H9 (cell line): ENCODE data around the gene PITPNM2. TPM values are rescaled to one million over a fixed set of nuclear protein-coding genes. Genes with fewer than 3 reads are reported as not detected.

Source experiments
- DNase-seq: peaks from one replicate; pipeline ENCODE4 v3.0.0-alpha.2; 2017
- H2AFZ ChIP-seq: one replicate; pipeline ENCODE4 v1.6.1; 2013; ENCODE audit warnings: mild to moderate bottlenecking, low read length, control low read depth, moderate library complexity
- H2AK5ac ChIP-seq: 2 replicates; pipeline ENCODE4 v1.6.1; 2013; ENCODE audit warnings: low read length, control low read depth, mixed read lengths; ENCODE audit not compliant: insufficient read length
- H2BK120ac ChIP-seq: one replicate; pipeline ENCODE4 v1.6.1; 2013; ENCODE audit warnings: low read depth, mild to moderate bottlenecking, low read length, control low read depth, inconsistent platforms; ENCODE audit not compliant: poor library complexity, severe bottlenecking
- H2BK12ac ChIP-seq: 2 replicates; pipeline ENCODE4 v1.6.1; 2013; ENCODE audit warnings: low read length, control low read depth, mixed read lengths, low read depth; ENCODE audit not compliant: insufficient read length
- H2BK15ac ChIP-seq: 2 replicates; pipeline ENCODE4 v1.6.1; 2013; ENCODE audit warnings: low read depth, low read length, control low read depth
- H2BK20ac ChIP-seq: one replicate; pipeline ENCODE4 v1.6.1; 2013; ENCODE audit warnings: low read depth, mild to moderate bottlenecking, low read length, control low read depth, inconsistent platforms; ENCODE audit not compliant: poor library complexity, severe bottlenecking
- H2BK5ac ChIP-seq: 2 replicates; pipeline ENCODE4 v1.6.1; 2013; ENCODE audit warnings: low read length, control low read depth, mixed read lengths; ENCODE audit not compliant: insufficient read length
- H3K14ac ChIP-seq: 2 replicates; pipeline ENCODE4 v1.6.1; 2013; ENCODE audit warnings: low read length, control low read depth; ENCODE audit not compliant: insufficient read depth
- H3K18ac ChIP-seq: 2 replicates; pipeline ENCODE4 v1.6.1; 2013; ENCODE audit warnings: low read depth, mild to moderate bottlenecking, mixed read lengths, low read length, control low read depth; ENCODE audit not compliant: insufficient read length
- H3K23ac ChIP-seq: 2 replicates; pipeline ENCODE4 v1.6.1; 2013; ENCODE audit warnings: low read length, control low read depth, mixed read lengths, low read depth; ENCODE audit not compliant: insufficient read length
- H3K23me2 ChIP-seq: 2 replicates; pipeline ENCODE4 v1.6.1; 2013; ENCODE audit warnings: low read depth, mild to moderate bottlenecking, mixed read lengths, low read length, control low read depth; ENCODE audit not compliant: insufficient read length, poor library complexity, severe bottlenecking
- H3K27ac ChIP-seq: 2 replicates; pipeline ENCODE4 v1.5.1; 2013; ENCODE audit warnings: low read length, control low read depth, mixed read lengths, low read depth; ENCODE audit not compliant: insufficient read length
- H3K27me3 ChIP-seq: 2 replicates; pipeline ENCODE4 v1.6.1; 2013; ENCODE audit warnings: low read length, control low read depth, inconsistent platforms; ENCODE audit not compliant: insufficient read depth
- H3K4ac ChIP-seq: 2 replicates; pipeline ENCODE4 v1.6.1; 2013; ENCODE audit warnings: low read depth, mild to moderate bottlenecking, control low read depth, inconsistent platforms, low read length, moderate library complexity
- H3K4me1 ChIP-seq: 2 replicates; pipeline ENCODE4 v1.6.1; 2013; ENCODE audit warnings: low read length, control low read depth, inconsistent platforms; ENCODE audit not compliant: insufficient read depth
- H3K4me2 ChIP-seq: 2 replicates; pipeline ENCODE4 v1.6.1; 2013; ENCODE audit warnings: low read length, control low read depth, mixed read lengths; ENCODE audit not compliant: insufficient read length, insufficient read depth
- H3K56ac ChIP-seq: 2 replicates; pipeline ENCODE4 v1.6.1; 2013; ENCODE audit warnings: low read depth, mild to moderate bottlenecking, mixed read lengths, low read length, control low read depth; ENCODE audit not compliant: insufficient read length
- H3K79me1 ChIP-seq: 2 replicates; pipeline ENCODE4 v1.6.1; 2013; ENCODE audit warnings: low read depth, mild to moderate bottlenecking, moderate library complexity, low read length, control low read depth, inconsistent platforms; ENCODE audit not compliant: insufficient read depth, poor library complexity, severe bottlenecking
- H3K79me2 ChIP-seq: 2 replicates; pipeline ENCODE4 v1.6.1; 2013; ENCODE audit warnings: low read length, control low read depth, inconsistent platforms; ENCODE audit not compliant: insufficient read depth
- H3K9ac ChIP-seq: 2 replicates; pipeline ENCODE4 v1.6.1; 2013; ENCODE audit warnings: low read length, control low read depth, mixed read lengths; ENCODE audit not compliant: insufficient read length; ENCODE audit errors: extremely low read depth
- H3K9me3 ChIP-seq: one replicate; pipeline ENCODE4 v1.6.1; 2013; ENCODE audit warnings: low read depth, low read length, inconsistent platforms; ENCODE audit not compliant: control insufficient read depth
- H3T11ph ChIP-seq: one replicate; pipeline ENCODE4 v1.6.1; 2013; ENCODE audit warnings: mild to moderate bottlenecking, low read length, control low read depth, inconsistent platforms
- H4K20me1 ChIP-seq: one replicate; pipeline ENCODE4 v1.6.1; 2013; ENCODE audit not compliant: control insufficient read depth, insufficient read length, insufficient read depth
- H4K5ac ChIP-seq: 2 replicates; pipeline ENCODE4 v1.6.1; 2013; ENCODE audit warnings: low read depth, mild to moderate bottlenecking, mixed read lengths, low read length, control low read depth; ENCODE audit not compliant: insufficient read length
- H4K8ac ChIP-seq: replicated peaks from 2 replicates; pipeline ENCODE4 v1.6.1; 2013; ENCODE audit warnings: low read length, control low read depth, mixed read lengths, low read depth; ENCODE audit not compliant: insufficient read length
- H4K91ac ChIP-seq: 2 replicates; pipeline ENCODE4 v1.6.1; 2013; ENCODE audit warnings: low read depth, mild to moderate bottlenecking, moderate library complexity, mixed read lengths, low read length, control low read depth; ENCODE audit not compliant: insufficient read length
- H3K27ac Mint-ChIP-seq, 3 experiments: 2 replicates in 2 of 3; 3 replicates in 1 of 3; pipeline ENCODE4 v1.8.0; 2020 to 2021; ENCODE audit warnings: mixed read lengths in 3 of 3, mild to moderate bottlenecking in 1 of 3, moderate library complexity in 1 of 3
- H3K27me3 Mint-ChIP-seq: 2 replicates; pipeline ENCODE4 v1.8.0; 2021; ENCODE audit warnings: low read depth, mild to moderate bottlenecking, moderate library complexity, mixed read lengths
- H3K36me3 Mint-ChIP-seq, 3 experiments: 2 replicates in 2 of 3; 3 replicates in 1 of 3; pipeline ENCODE4 v1.8.0; 2020 to 2021; ENCODE audit warnings: low read depth in 3 of 3, mixed read lengths in 3 of 3; ENCODE audit not compliant: insufficient read depth in 1 of 3
- H3K4me1 Mint-ChIP-seq, 2 experiments: 2 replicates each; pipeline ENCODE4 v1.8.0; 2020; ENCODE audit warnings: mixed read lengths in 2 of 2
- H3K4me3 Mint-ChIP-seq, 2 experiments: 2 replicates in 1 of 2; 3 replicates in 1 of 2; pipeline ENCODE4 v1.8.0; 2020 to 2021; ENCODE audit warnings: mild to moderate bottlenecking in 2 of 2, mixed read lengths in 2 of 2, moderate library complexity in 1 of 2
- H3K9me3 Mint-ChIP-seq, 2 experiments: 2 replicates in 1 of 2; 3 replicates in 1 of 2; pipeline ENCODE4 v1.8.0; 2020; ENCODE audit warnings: mild to moderate bottlenecking in 2 of 2, mixed read lengths in 2 of 2, moderate library complexity in 1 of 2
- WGBS: extraction: QIAGEN DNeasy Blood & Tissue Kit; methylation state at CpG from one replicate; pipeline ENCODE4 v1.1.7; 2013; ENCODE audit warnings: missing lambda C conversion rate, low lambda C conversion rate, mixed read lengths; ENCODE audit not compliant: insufficient read length; ENCODE audit errors: extremely low coverage; 5-methylcytosine and 5-hydroxymethylcytosine counted together
- total RNA-seq: library from RNA; stranded (reverse); gene quantifications from 2 replicates; pipeline ENCODE4 v1.2.1, GENCODE V29; 2021
- TF ChIP-seq, protein P1 (sequence below): fragments of 200-600 bp; sonication (generic); conservative IDR thresholded peaks from 3 replicates; pipeline ENCODE4 v1.8.0; 2021; ENCODE audit warnings: antibody characterized with exemption, mild to moderate bottlenecking

PITPNM2 gene
- total RNA-seq, 1 experiment from 2014 or later, result 1.2 TPM

DNA sequence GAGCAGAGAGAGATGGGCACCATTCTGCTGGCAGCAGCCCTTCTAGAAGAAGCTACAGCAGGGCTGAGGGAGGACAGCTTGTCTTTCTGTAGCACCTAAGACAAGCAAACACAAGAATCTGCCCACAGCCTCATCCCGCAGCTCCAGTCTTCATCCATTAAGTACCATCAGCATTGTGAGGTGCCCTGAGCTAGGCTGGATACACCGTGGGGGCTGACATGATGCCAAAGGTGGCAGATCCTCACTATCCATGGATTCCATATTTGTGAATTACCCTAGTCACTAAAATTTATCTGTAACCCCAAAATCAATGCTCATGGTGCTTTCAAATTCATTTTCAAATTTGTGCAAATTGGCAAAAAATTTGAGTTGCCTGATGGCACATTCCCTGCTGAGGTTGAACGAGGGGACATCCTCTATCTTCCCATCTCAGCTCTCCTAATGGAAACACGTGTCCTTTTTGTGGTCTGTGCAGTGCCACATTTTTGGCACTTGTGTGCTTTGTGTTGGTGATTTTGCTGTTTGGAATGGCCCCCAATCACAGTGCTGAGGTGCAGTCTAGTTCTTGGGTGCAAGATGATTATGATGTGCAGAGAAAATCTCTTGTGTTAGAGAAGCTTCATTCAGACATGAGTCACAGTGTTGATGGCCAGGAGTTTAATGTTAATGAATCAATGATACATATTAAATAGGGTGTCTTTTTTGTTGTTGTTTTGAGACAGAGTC, 7.0 kb downstream of the PITPNM2 start:
- H3K36me3 Mint-ChIP-seq, result peaks cover 0 to 2% (median 0%) of the 10 kb centered on the region in 3 experiments; a peak in 1 of 7 replicates
- H3K18ac ChIP-seq, result no peak overlapping the region
- H4K8ac ChIP-seq, result no peak overlapping the region
- no peak overlapping the region for H2BK15ac ChIP-seq
- H3K14ac ChIP-seq, result no peak overlapping the region
- H3K79me2 ChIP-seq, result no peaks in the 10 kb centered on the region
- H3K23me2 ChIP-seq, result no peaks in the 10 kb centered on the region
- no peak overlapping the region for H3K4ac ChIP-seq
- no peak overlapping the region for H3K23ac ChIP-seq
- peaks cover 0 to 3% of the 10 kb centered on the region in 2 experiments; a peak in 1 of 5 replicates for H3K9me3 Mint-ChIP-seq
- H3K4me2 ChIP-seq, result no peak overlapping the region
- H2BK120ac ChIP-seq, result no peak overlapping the region
- H3K56ac ChIP-seq, result no peak overlapping the region
- H3K27ac Mint-ChIP-seq, result no peak overlapping the region
- H3K79me1 ChIP-seq, result no peaks in the 10 kb centered on the region
- no peak overlapping the region for H2BK20ac ChIP-seq
- peaks cover 2% of the 10 kb centered on the region; the same call in 1 of the 2 replicates for H3K27me3 ChIP-seq
- no peaks in the 10 kb centered on the region for H4K20me1 ChIP-seq
- WGBS, result no CpG with 5 or more reads among the region's 4 CpGs
- H3K4me1 ChIP-seq, result no peaks in the 10 kb centered on the region
- no peaks in the 10 kb centered on the region for H3K9me3 ChIP-seq
- H3K4me1 Mint-ChIP-seq, result peaks cover 39 to 42% of the 10 kb centered on the region in 2 experiments
- no peak overlapping the region for H3K27ac ChIP-seq
- H3T11ph ChIP-seq, result no peak overlapping the region
- H4K91ac ChIP-seq, result no peak overlapping the region
- no peak overlapping the region for H2AK5ac ChIP-seq
- H3K9ac ChIP-seq, result no peak overlapping the region
- TF ChIP-seq, protein P1, sequence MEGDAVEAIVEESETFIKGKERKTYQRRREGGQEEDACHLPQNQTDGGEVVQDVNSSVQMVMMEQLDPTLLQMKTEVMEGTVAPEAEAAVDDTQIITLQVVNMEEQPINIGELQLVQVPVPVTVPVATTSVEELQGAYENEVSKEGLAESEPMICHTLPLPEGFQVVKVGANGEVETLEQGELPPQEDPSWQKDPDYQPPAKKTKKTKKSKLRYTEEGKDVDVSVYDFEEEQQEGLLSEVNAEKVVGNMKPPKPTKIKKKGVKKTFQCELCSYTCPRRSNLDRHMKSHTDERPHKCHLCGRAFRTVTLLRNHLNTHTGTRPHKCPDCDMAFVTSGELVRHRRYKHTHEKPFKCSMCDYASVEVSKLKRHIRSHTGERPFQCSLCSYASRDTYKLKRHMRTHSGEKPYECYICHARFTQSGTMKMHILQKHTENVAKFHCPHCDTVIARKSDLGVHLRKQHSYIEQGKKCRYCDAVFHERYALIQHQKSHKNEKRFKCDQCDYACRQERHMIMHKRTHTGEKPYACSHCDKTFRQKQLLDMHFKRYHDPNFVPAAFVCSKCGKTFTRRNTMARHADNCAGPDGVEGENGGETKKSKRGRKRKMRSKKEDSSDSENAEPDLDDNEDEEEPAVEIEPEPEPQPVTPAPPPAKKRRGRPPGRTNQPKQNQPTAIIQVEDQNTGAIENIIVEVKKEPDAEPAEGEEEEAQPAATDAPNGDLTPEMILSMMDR, result no peak
- no peak overlapping the region for H2BK12ac ChIP-seq
- H4K5ac ChIP-seq, result no peak overlapping the region
- no peak for DNase-seq
- H3K4me3 Mint-ChIP-seq, result no peak overlapping the region
- peaks cover 24% of the 10 kb centered on the region for H3K27me3 Mint-ChIP-seq
- H2AFZ ChIP-seq, result no peak overlapping the region
- no peak overlapping the region for H2BK5ac ChIP-seq
